PFSK-1 (cell line): ENCODE data around the gene NUP155.
A peak's percentile ranks its signal among the peaks of the same experiment; 100 is the strongest.

Source experiments
- FOXP2 ChIP-seq: optimal IDR thresholded peaks from 2 replicates; pipeline ENCODE3; 2011; ENCODE audit warnings: borderline replicate concordance, control low read depth, inconsistent platforms; ENCODE audit not compliant: insufficient read depth; ENCODE audit errors: extremely low read length, extremely low read depth
- POLR2AphosphoS5 ChIP-seq: IDR thresholded peaks from 2 replicates; pipeline ENCODE4 v1.6.1; 2012; ENCODE audit warnings: low read depth, mild to moderate bottlenecking, control low read depth, low read length, moderate library complexity
- REST ChIP-seq, 2 experiments: IDR thresholded peaks; 2 replicates each; pipeline versions ENCODE4 v1.6.1 to v1.8.0; 2011 to 2012; ENCODE audit warnings: low read depth in 2 of 2, low read length in 2 of 2, control low read depth in 1 of 2, inconsistent platforms in 1 of 2, mild to moderate bottlenecking in 1 of 2, moderate library complexity in 1 of 2; ENCODE audit not compliant: insufficient read depth in 1 of 2
- SIN3A ChIP-seq: IDR thresholded peaks from 2 replicates; pipeline ENCODE4 v1.6.1; 2012; ENCODE audit warnings: mild to moderate bottlenecking, low read length, moderate library complexity, borderline replicate concordance; ENCODE audit not compliant: insufficient read depth
- TAF1 ChIP-seq: IDR thresholded peaks from 2 replicates; pipeline ENCODE4 v1.6.1; 2012; ENCODE audit warnings: low read length, control low read depth, borderline replicate concordance; ENCODE audit not compliant: insufficient read depth

The NUP155 gene

GRCh38 chr5:37248970-37249814 is 121.7 kb downstream of the NUP155 start, which contains the start of gene CPLANE1:
CPLANE1 (minus strand) TSS chr5:37249376; CDS start chr5:37247698, 1,678 bp downstream.
- TF ChIP-seq SIN3A = no peak
- peak; percentile 87 for TF ChIP-seq FOXP2
- TF ChIP-seq POLR2AphosphoS5 = peak; percentile 53
- no peak for TF ChIP-seq TAF1
- no peak for TF ChIP-seq REST (IDR thresholded peaks at IDR 0.05; ENCODE audit: insufficient read depth in 1 of 2, low read depth in 2 of 2, low read length in 2 of 2)

DNA sequence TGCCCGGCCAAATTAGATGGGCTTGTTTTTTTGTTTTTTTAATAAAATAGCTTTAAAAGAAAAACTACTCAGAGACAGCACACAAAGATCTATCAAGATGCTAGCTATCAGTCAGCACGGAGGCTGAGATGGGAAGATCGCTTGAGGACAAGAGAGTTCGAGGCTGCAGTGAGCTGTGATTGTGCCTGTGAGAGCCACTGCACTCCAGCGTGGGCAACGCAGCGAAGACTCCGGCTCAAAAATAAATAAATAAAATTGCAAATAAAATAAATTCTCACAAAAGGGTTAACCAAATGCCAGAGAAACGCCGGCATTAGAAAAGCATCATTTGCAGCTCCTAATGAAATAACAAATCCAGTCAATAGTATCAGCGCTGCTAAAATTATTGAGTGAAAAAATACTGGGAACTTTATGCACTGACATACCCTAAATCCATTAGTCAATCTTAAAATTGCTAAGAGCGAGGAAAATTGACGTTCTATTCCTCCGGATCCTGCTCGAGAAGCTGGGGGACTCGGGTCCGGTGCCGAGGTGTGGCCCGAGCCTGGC is 122.4 kb downstream of the NUP155 start:
- TF ChIP-seq POLR2AphosphoS5 (no peak), TAF1 (no peak), FOXP2 (no peak)

DNA sequence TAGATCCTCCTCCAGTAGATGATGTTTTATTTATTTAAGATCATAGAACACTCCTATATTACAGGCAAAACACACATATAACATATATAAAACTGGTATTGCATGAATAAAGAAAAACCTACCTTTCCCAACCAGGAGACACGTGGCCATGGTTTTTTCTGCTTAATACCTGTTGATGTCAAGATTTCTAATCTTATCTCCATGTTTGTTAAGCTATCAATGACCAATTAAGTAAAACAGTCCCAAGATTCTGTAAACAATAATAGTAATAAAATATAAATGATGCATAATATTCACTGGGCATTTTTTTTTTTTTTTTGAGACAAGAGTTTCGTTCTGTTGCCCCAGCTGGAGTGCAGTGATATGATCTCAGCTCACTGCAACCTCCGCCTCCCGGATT is 123.4 kb downstream of the NUP155 start:
- TF ChIP-seq SIN3A = no peak
- no peak for TF ChIP-seq TAF1
- TF ChIP-seq POLR2AphosphoS5 = no peak
- TF ChIP-seq FOXP2 = no peak
- no peak for TF ChIP-seq REST (IDR thresholded peaks at IDR 0.05; ENCODE audit: insufficient read depth in 1 of 2, low read depth in 2 of 2, low read length in 2 of 2)

- TF ChIP-seq SIN3A (no peak), FOXP2 (no peak), TAF1 (no peak), POLR2AphosphoS5 (no peak), REST (IDR thresholded peaks at IDR 0.05; ENCODE audit: insufficient read depth in 1 of 2, low read depth in 2 of 2, low read length in 2 of 2) (no peak)
Observed at GRCh38 chr5:37247036-37247435, 123.9 kb downstream of the NUP155 start.
